Measurements from ENCODE around the gene GPR42.

GPR42 gene

DNA sequence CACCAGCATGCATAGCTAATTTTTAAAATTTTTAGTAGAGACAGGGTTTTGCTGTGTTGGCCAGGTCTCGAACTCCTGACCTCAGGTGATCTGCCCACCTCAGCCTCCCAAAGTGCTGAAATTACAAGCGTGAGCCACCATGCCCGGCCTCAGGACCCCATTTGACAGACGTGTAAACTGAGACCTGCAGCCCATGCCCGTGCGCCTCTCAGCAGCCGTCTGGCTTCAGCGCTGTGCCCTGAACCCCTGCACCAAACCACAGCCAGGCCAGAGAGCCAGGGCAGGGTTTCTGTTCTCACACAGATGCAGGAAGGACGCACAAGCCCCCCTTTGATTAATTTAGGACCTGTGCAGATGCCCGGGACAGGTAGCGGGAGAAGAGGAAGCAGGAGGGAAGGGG, 30.4 kb upstream of the GPR42 start:
- TF ChIP-seq, protein P1, sequence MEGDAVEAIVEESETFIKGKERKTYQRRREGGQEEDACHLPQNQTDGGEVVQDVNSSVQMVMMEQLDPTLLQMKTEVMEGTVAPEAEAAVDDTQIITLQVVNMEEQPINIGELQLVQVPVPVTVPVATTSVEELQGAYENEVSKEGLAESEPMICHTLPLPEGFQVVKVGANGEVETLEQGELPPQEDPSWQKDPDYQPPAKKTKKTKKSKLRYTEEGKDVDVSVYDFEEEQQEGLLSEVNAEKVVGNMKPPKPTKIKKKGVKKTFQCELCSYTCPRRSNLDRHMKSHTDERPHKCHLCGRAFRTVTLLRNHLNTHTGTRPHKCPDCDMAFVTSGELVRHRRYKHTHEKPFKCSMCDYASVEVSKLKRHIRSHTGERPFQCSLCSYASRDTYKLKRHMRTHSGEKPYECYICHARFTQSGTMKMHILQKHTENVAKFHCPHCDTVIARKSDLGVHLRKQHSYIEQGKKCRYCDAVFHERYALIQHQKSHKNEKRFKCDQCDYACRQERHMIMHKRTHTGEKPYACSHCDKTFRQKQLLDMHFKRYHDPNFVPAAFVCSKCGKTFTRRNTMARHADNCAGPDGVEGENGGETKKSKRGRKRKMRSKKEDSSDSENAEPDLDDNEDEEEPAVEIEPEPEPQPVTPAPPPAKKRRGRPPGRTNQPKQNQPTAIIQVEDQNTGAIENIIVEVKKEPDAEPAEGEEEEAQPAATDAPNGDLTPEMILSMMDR (IDR thresholded peaks at IDR 0.05; ENCODE audit: insufficient read depth, missing control alignments), result no peak
- DNase-seq (ENCODE audit: insufficient read length, low spot score), result no peak
- FAIRE-seq, result no peak

DNA sequence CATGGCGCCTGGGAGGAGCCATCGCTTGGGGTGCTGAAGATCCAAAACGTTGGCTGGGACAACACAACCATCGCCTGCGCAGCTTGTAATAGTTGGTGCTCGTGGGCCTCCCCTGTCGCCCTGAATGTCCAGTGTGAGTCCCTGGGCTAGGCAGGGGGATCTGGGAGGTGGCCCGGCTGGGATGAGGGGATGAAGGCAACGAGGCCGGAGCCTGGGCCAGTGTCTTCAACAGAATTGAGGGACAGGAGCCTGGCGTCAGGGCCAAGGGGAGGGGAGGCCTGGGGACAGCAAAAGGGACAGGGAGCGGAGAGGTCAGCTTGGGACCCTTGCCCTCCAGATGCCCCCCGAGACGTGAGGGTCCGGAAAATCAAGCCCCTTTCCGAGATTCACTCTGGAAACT, 29.9 kb upstream of the GPR42 start:
- DNase-seq (ENCODE audit: insufficient read length, low spot score) (no peak), FAIRE-seq (no peak)
- TF ChIP-seq, protein P1 (IDR thresholded peaks at IDR 0.05; ENCODE audit: insufficient read depth, missing control alignments), result no peak

DNA sequence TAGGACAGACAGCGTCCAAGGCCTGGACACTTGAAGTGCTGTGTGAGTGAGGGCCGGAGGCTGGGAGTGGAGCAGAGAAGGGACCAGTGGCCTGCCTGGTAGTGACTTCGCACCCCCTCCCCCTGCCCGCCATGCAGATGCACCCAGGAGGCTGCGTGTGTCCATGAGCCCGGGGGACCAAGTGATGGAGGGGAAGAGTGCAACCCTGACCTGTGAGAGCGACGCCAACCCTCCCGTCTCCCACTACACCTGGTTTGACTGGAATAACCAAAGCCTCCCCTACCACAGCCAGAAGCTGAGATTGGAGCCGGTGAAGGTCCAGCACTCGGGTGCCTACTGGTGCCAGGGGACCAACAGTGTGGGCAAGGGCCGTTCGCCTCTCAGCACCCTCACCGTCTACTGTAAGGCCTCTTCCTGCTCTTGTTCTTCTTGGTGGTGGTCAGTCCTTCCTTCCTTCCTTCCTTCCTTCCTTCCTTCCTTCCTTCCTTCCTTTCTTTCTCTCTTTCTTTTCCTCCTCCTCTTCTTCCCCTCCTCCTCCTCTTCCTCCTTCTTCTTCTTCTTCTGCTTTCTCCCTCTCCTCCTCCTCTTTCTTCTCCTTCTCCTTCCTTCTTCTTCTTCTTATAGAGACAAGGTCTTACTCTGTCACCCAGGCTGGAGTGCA, 29.2 kb upstream of the GPR42 start:
- DNase-seq (ENCODE audit: insufficient read length, low spot score), result no peak
- FAIRE-seq, result no peak
- TF ChIP-seq, protein P1 (IDR thresholded peaks at IDR 0.05; ENCODE audit: insufficient read depth, missing control alignments), result no peak

DNA sequence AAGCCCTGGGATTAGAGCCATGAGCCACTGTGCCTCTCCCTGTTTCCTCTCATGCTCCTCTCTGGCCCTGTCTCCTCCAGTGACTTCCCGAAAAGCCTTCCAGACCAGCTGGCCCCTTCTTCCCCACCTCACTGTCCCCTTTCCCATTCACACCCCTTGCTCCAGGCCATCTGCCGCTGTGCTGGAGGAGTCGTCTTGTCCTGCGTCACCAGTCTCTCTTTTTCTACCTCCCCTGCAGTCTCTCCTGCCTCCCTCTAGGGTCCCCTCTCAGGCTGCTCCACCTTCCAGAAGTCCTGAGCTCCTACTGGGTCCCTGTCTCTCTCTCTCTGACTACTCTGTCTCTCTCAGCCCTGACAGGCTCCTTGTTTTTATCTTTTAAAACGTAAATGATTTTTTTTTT, 28.4 kb upstream of the GPR42 start:
- DNase-seq (ENCODE audit: insufficient read length, low spot score), result no peak

DNA sequence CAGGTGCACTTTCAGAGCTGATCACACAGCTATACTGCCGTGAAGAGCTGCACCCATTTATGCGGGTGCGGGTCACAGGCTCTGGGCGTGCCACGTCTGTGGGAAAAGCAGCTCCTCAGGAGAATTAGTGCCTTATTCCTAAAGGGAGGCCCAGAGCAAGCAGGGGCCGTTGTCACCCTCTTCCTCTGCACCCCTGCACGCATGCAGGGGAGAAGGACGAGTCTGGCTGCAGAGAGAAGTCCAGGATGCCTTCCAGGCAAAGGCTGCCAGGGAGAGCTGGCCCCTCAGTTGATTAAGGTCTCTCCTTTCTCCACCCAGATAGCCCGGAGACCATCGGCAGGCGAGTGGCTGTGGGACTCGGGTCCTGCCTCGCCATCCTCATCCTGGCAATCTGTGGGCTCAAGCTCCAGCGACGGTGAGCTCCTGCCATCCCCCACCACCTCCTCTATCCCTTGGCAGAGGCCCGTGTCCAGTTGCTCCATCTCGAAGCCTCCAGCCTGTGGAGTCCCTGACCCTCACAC, 26.3 kb upstream of the GPR42 start:
- TF ChIP-seq, protein P1 (IDR thresholded peaks at IDR 0.05; ENCODE audit: insufficient read depth, missing control alignments), result no peak
- DNase-seq (ENCODE audit: insufficient read length, low spot score) (no peak), FAIRE-seq (no peak)

More for the DNA sequence above, 28.4 kb upstream of the GPR42 start:
- TF ChIP-seq, protein P1 (IDR thresholded peaks at IDR 0.05; ENCODE audit: insufficient read depth, missing control alignments), result no peak
- FAIRE-seq, result no peak

DNA sequence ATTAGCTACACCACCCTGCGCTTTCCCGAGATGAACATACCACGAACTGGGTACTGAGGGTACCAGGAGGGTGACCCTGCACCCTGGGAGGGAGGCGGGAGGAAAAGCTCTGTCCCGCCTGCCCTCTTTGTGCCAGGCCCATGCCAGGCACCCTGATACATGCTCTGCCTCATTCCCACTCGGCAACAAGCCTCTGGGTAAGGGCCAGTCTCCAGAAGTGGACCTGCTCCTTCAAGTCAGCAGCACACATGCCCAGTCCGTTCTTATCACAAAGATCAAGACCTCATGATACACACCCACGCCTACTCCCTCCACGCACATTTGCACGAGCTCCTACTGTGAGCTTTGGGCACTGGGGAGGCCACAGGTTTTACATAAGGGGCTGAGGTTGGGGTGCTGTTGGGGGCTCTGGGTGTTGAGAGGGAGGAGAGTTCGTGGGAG, 25.2 kb upstream of the GPR42 start:
- no peak for FAIRE-seq
- DNase-seq (ENCODE audit: insufficient read length, low spot score), result no peak
- TF ChIP-seq, protein P1 (IDR thresholded peaks at IDR 0.05; ENCODE audit: insufficient read depth, missing control alignments), result no peak
